ENCODE data around the gene GPX3.

DNA sequence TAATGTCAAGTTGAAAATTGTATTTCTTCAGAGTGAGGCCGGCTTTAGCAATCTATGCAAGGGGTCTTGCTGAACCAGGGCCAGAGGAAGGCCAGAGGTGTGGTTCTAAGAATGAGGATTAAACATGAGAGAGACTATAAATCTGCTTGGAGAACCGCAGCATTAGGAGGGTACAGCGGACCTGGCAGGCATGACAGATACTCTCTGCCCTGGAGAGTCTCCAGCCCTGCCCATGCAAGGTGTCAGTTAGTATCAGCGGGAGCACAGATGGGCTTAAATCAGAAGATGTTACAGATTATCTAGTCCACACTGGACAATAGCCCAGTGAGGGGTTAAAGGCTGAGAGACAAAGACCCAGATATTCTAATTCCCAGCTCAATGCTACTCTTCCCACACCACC, 11.5 kb upstream of the GPX3 start:
- TF ChIP-seq POLR2A (IDR thresholded peaks at IDR 0.05) = no peak
- TF ChIP-seq, protein P1, sequence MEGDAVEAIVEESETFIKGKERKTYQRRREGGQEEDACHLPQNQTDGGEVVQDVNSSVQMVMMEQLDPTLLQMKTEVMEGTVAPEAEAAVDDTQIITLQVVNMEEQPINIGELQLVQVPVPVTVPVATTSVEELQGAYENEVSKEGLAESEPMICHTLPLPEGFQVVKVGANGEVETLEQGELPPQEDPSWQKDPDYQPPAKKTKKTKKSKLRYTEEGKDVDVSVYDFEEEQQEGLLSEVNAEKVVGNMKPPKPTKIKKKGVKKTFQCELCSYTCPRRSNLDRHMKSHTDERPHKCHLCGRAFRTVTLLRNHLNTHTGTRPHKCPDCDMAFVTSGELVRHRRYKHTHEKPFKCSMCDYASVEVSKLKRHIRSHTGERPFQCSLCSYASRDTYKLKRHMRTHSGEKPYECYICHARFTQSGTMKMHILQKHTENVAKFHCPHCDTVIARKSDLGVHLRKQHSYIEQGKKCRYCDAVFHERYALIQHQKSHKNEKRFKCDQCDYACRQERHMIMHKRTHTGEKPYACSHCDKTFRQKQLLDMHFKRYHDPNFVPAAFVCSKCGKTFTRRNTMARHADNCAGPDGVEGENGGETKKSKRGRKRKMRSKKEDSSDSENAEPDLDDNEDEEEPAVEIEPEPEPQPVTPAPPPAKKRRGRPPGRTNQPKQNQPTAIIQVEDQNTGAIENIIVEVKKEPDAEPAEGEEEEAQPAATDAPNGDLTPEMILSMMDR (IDR thresholded peaks at IDR 0.05) = no peak
